ENCODE results near the gene SCN2A.
"Not testable (repeated sequence)": the region's sequence is repeated elsewhere in the genome, so short reads cannot be mapped to it uniquely, and the experiment has no call there.

SCN2A gene

GRCh38 chr2:165253178-165253577, 14.0 kb downstream of the SCN2A start:
- no peak for DNase-seq (ENCODE audit: low read depth)

- DNase-seq (ENCODE audit: low read depth) = no peak
Observed at GRCh38 chr2:165256618-165257017, 17.4 kb downstream of the SCN2A start.

GRCh38 chr2:165260347-165260746, 21.1 kb downstream of the SCN2A start:
- DNase-seq (ENCODE audit: low read depth) = not testable (repeated sequence)

- no peak for DNase-seq (ENCODE audit: low read depth)
Observed at GRCh38 chr2:165268754-165269153, 29.5 kb downstream of the SCN2A start.

- DNase-seq (ENCODE audit: low read depth) = no peak
Observed at GRCh38 chr2:165273176-165273575, 34.0 kb downstream of the SCN2A start.

GRCh38 chr2:165274698-165275097, 35.5 kb downstream of the SCN2A start:
- DNase-seq (ENCODE audit: low read depth) = peak; percentile 47

GRCh38 chr2:165275932-165276331, 36.7 kb downstream of the SCN2A start:
- no peak for DNase-seq (ENCODE audit: low read depth)

- DNase-seq (ENCODE audit: low read depth) = peak; percentile 30
Observed at GRCh38 chr2:165277295-165277694, 38.1 kb downstream of the SCN2A start.

GRCh38 chr2:165277860-165278656, 38.8 kb downstream of the SCN2A start:
- DNase-seq (ENCODE audit: low read depth) = no peak

GRCh38 chr2:165280356-165280755, 41.1 kb downstream of the SCN2A start:
- no peak for DNase-seq (ENCODE audit: low read depth)

GRCh38 chr2:165281387-165281786, 42.2 kb downstream of the SCN2A start:
- no peak for DNase-seq (ENCODE audit: low read depth)

GRCh38 chr2:165283342-165283741, 44.1 kb downstream of the SCN2A start:
- no peak for DNase-seq (ENCODE audit: low read depth)

- DNase-seq (ENCODE audit: low read depth) = no peak
Observed at GRCh38 chr2:165287094-165287778, 48.0 kb downstream of the SCN2A start.

- no peak for DNase-seq (ENCODE audit: low read depth)
Observed at GRCh38 chr2:165289069-165289468, 49.9 kb downstream of the SCN2A start.

- DNase-seq (ENCODE audit: low read depth) = peak; percentile 83
Observed at GRCh38 chr2:165293440-165294420, 54.5 kb downstream of the SCN2A start.

- DNase-seq (ENCODE audit: low read depth) = no peak
Observed at GRCh38 chr2:165294912-165295311, 55.7 kb downstream of the SCN2A start.

- no peak for DNase-seq (ENCODE audit: low read depth)
Observed at GRCh38 chr2:165295643-165296042, 56.4 kb downstream of the SCN2A start.

- no peak for DNase-seq (ENCODE audit: low read depth)
Observed at GRCh38 chr2:165305391-165306096, 66.3 kb downstream of the SCN2A start.

- DNase-seq (ENCODE audit: low read depth) = no peak
Observed at GRCh38 chr2:165307317-165307716, 68.1 kb downstream of the SCN2A start.

GRCh38 chr2:165311949-165312348, 72.7 kb downstream of the SCN2A start:
- DNase-seq (ENCODE audit: low read depth) = no peak

- no peak for DNase-seq (ENCODE audit: low read depth)
Observed at GRCh38 chr2:165312999-165313398, 73.8 kb downstream of the SCN2A start.

- DNase-seq (ENCODE audit: low read depth) = no peak
Observed at GRCh38 chr2:165313509-165313908, 74.3 kb downstream of the SCN2A start.

Measured in stromal cell of bone marrow (primary cell).